ENCODE data around the gene METTL16.

Gene METTL16

GRCh38 chr17:2379489-2380225 lies 132.0 kb downstream of the METTL16 start:
- no peak overlapping the region for H3K9ac ChIP-seq (ENCODE audit: low read length in 2 of 2)
- peaks cover 17 to 33% of the 10 kb centered on the region in 2 donors for H3K36me3 ChIP-seq (ENCODE audit: control insufficient read depth in 2 of 2, insufficient read depth in 2 of 2, low read length in 2 of 2)
- peaks cover 18% of the 10 kb centered on the region for H3K4me1 ChIP-seq (ENCODE audit: control insufficient read depth, insufficient read depth, low read length)
- H3K4me3 ChIP-seq (ENCODE audit: low read length in 2 of 2): no peak overlapping the region
- no peak overlapping the region for H3K27ac ChIP-seq (ENCODE audit: low read length)
- no peaks in the 10 kb centered on the region for H3K27me3 ChIP-seq (ENCODE audit: control insufficient read depth in 1 of 2, insufficient read depth in 2 of 2, low read length in 2 of 2)
- no peaks in the 10 kb centered on the region for H3K9me3 ChIP-seq (ENCODE audit: control insufficient read depth in 2 of 2, low read length in 2 of 2)

DNA sequence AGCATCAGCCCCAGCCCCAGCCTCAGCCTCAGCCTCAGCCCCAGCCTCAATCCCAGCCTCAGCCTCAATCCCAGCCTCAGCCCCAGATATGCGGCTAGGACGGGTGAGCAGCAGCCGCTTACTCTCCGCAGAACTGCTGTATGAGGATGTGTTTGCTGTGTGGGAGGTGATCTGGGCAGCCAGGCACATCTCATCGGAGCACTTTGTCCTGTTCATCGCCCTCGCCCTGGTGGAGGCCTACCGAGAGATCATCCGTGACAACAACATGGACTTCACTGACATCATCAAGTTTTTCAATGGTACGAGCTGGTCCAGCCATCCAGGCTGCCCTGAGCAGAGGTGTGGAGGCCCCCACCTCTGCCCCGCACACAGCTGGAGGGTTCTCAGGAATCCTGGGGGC lies 132.8 kb downstream of the METTL16 start:
- Histone ChIP-seq H3K27me3 (ENCODE audit: control insufficient read depth in 1 of 2, insufficient read depth in 2 of 2, low read length in 2 of 2) (no peaks in the 10 kb centered on the region), H3K4me3 (ENCODE audit: low read length in 2 of 2) (no peak overlapping the region), H3K9ac (ENCODE audit: low read length in 2 of 2) (no peak overlapping the region), H3K4me1 (ENCODE audit: control insufficient read depth, insufficient read depth, low read length) (peaks cover 18% of the 10 kb centered on the region), H3K36me3 (ENCODE audit: control insufficient read depth in 2 of 2, insufficient read depth in 2 of 2, low read length in 2 of 2) (peaks cover 14 to 36% of the 10 kb centered on the region in 2 donors), H3K9me3 (ENCODE audit: control insufficient read depth in 2 of 2, low read length in 2 of 2) (no peaks in the 10 kb centered on the region), H3K27ac (ENCODE audit: low read length) (no peak overlapping the region)

DNA sequence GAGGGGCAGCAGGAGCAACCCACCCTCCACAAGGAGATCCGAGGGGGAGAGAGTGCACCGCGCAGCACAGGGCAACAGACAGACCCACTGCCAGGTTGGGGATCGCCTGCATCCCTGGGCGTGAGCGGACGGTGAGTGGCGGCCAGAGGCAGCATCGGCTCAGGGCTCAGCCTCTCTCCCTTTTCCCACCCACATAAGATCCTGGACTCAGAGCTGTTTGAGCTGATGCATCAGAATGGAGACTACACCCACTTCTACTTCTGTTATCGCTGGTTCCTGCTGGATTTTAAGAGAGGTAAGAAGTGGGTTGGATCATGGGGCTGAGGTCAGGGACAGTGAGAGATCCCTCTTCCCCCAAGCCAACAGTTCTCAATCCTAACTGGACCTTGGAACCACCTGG lies 134.0 kb downstream of the METTL16 start:
- no peak overlapping the region for H3K9ac ChIP-seq (ENCODE audit: low read length in 2 of 2)
- no peaks in the 10 kb centered on the region for H3K9me3 ChIP-seq (ENCODE audit: control insufficient read depth in 2 of 2, low read length in 2 of 2)
- H3K27me3 ChIP-seq (ENCODE audit: control insufficient read depth in 1 of 2, insufficient read depth in 2 of 2, low read length in 2 of 2): no peaks in the 10 kb centered on the region
- H3K4me3 ChIP-seq (ENCODE audit: low read length in 2 of 2): no peak overlapping the region
- no peak overlapping the region for H3K27ac ChIP-seq (ENCODE audit: low read length)
- peaks cover 14 to 38% of the 10 kb centered on the region in 2 donors for H3K36me3 ChIP-seq (ENCODE audit: control insufficient read depth in 2 of 2, insufficient read depth in 2 of 2, low read length in 2 of 2)
- peaks cover 6% of the 10 kb centered on the region for H3K4me1 ChIP-seq (ENCODE audit: control insufficient read depth, insufficient read depth, low read length)

DNA sequence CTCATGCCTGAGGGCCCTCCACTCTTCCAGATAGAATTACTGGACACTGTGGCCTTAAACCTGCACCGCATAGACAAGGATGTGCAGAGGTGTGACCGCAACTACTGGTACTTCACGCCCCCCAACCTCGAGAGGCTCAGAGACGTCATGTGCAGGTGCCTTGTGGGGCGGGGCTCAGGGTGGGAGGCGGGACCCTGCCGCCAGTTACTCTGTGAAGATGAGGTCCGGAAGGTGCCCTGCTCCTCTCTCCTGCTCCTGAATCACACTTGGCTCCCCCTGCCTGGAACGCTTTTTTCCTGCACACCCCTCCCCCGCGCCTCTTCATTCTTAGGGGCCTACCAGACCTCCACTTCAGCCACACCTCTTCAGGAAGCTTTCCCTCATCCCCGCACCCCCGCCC lies 135.6 kb downstream of the METTL16 start:
- Histone ChIP-seq H3K27ac (ENCODE audit: low read length) (no peak overlapping the region), H3K27me3 (ENCODE audit: control insufficient read depth in 1 of 2, insufficient read depth in 2 of 2, low read length in 2 of 2) (no peaks in the 10 kb centered on the region), H3K36me3 (ENCODE audit: control insufficient read depth in 2 of 2, insufficient read depth in 2 of 2, low read length in 2 of 2) (peaks cover 21 to 41% of the 10 kb centered on the region in 2 donors), H3K9ac (ENCODE audit: low read length in 2 of 2) (no peak overlapping the region), H3K4me1 (ENCODE audit: control insufficient read depth, insufficient read depth, low read length) (no peaks in the 10 kb centered on the region), H3K4me3 (ENCODE audit: low read length in 2 of 2) (no peak overlapping the region), H3K9me3 (ENCODE audit: control insufficient read depth in 2 of 2, low read length in 2 of 2) (no peaks in the 10 kb centered on the region)

DNA sequence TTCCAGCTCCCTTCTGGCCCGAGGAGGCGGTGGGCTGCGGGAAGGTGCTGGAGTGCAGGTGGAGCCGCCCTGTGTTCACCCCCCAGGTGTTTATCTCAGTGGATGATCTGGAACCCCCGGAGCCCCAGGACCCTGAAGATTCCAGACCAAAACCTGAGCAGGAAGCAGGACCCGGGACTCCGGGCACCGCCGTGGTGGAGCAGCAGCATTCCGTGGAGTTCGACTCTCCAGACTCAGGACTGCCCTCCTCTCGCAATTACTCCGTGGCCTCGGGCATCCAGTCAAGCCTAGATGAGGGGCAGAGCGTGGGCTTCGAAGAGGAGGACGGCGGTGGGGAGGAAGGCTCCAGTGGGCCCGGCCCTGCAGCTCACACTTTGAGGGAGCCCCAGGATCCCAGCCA lies 136.3 kb downstream of the METTL16 start:
- Histone ChIP-seq H3K4me1 (ENCODE audit: control insufficient read depth, insufficient read depth, low read length) (peaks cover 2% of the 10 kb centered on the region), H3K27me3 (ENCODE audit: control insufficient read depth in 1 of 2, insufficient read depth in 2 of 2, low read length in 2 of 2) (no peaks in the 10 kb centered on the region), H3K4me3 (ENCODE audit: low read length in 2 of 2) (no peak overlapping the region), H3K27ac (ENCODE audit: low read length) (no peak overlapping the region), H3K9ac (ENCODE audit: low read length in 2 of 2) (no peak overlapping the region), H3K36me3 (ENCODE audit: control insufficient read depth in 2 of 2, insufficient read depth in 2 of 2, low read length in 2 of 2) (peaks cover 21 to 38% of the 10 kb centered on the region in 2 donors), H3K9me3 (ENCODE audit: control insufficient read depth in 2 of 2, low read length in 2 of 2) (no peaks in the 10 kb centered on the region)

DNA sequence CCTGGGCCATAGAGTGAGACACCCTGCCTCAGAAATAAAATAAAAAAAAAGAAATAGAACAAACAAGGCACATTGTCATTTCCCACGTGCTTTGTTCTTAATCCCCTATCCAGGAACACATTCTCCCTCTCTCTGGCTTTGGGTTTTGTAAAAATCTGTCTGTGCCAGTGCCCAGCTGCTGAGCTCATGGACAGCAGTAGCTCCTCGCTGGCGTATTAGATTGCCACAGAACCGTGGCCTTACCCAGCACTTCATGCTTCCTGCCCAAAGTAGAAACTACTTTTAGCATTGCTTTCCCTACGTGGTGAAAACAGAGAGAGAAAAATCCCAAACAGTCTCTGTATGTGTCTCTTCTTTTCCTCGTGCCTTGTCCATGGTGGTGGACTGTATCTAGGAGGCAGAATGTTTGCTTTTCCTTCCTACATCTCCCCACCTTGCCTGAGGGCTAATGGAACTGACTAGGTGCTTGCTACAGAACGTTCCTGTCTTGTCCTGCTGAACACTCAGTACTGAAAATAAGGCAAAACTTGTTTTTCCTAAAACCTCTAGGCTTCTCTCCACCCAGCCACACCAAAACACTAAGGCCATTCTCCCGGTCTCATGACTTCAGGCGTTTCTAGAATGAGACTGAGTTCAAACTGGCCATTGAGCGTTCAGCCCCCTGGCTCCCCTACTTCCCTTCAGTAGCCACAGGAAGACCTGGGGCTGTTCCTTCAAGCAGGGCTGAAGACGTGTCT lies 137.0 kb downstream of the METTL16 start:
- H3K4me3 ChIP-seq (ENCODE audit: low read length in 2 of 2): no peak overlapping the region
- H3K36me3 ChIP-seq (ENCODE audit: control insufficient read depth in 2 of 2, insufficient read depth in 2 of 2, low read length in 2 of 2): peaks cover 21 to 35% of the 10 kb centered on the region in 2 donors
- H3K9ac ChIP-seq (ENCODE audit: low read length in 2 of 2): no peak overlapping the region
- peaks cover 9% of the 10 kb centered on the region for H3K4me1 ChIP-seq (ENCODE audit: control insufficient read depth, insufficient read depth, low read length)
- no peaks in the 10 kb centered on the region for H3K9me3 ChIP-seq (ENCODE audit: control insufficient read depth in 2 of 2, low read length in 2 of 2)
- no peaks in the 10 kb centered on the region for H3K27me3 ChIP-seq (ENCODE audit: control insufficient read depth in 1 of 2, insufficient read depth in 2 of 2, low read length in 2 of 2)
- H3K27ac ChIP-seq (ENCODE audit: low read length): no peak overlapping the region

- Histone ChIP-seq H3K27me3 (ENCODE audit: control insufficient read depth in 1 of 2, insufficient read depth in 2 of 2, low read length in 2 of 2) (no peaks in the 10 kb centered on the region), H3K36me3 (ENCODE audit: control insufficient read depth in 2 of 2, insufficient read depth in 2 of 2, low read length in 2 of 2) (peaks cover 21 to 27% of the 10 kb centered on the region in 2 donors), H3K9ac (ENCODE audit: low read length in 2 of 2) (no peak overlapping the region), H3K27ac (ENCODE audit: low read length) (no peak overlapping the region), H3K4me1 (ENCODE audit: control insufficient read depth, insufficient read depth, low read length) (peaks cover 24% of the 10 kb centered on the region), H3K4me3 (ENCODE audit: low read length in 2 of 2) (no peak overlapping the region), H3K9me3 (ENCODE audit: control insufficient read depth in 2 of 2, low read length in 2 of 2) (no peaks in the 10 kb centered on the region)
Measured at GRCh38 chr17:2373179-2373578, 138.5 kb downstream of the METTL16 start.

DNA sequence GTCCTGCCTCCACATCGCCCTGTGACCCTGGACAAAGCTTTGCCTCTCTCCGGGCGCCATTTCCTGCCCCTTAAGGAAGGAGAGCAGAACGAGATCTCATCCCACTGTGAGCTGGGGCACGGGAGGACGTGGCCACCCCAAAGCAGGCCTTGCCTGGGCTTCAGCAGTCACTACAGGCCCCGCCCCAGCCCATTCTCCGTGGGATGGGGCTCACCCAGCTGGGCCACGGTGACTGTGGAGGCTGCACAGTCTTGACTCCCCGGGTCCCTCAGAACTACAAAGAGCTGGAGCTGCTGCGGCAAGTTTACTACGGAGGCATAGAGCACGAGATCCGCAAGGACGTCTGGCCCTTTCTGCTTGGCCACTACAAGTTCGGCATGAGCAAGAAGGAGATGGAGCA lies 139.0 kb downstream of the METTL16 start:
- Histone ChIP-seq H3K9me3 (ENCODE audit: control insufficient read depth in 2 of 2, low read length in 2 of 2) (no peaks in the 10 kb centered on the region), H3K9ac (ENCODE audit: low read length in 2 of 2) (no peak overlapping the region), H3K36me3 (ENCODE audit: control insufficient read depth in 2 of 2, insufficient read depth in 2 of 2, low read length in 2 of 2) (peaks cover 21 to 29% of the 10 kb centered on the region in 2 donors), H3K27me3 (ENCODE audit: control insufficient read depth in 1 of 2, insufficient read depth in 2 of 2, low read length in 2 of 2) (no peaks in the 10 kb centered on the region), H3K4me1 (ENCODE audit: control insufficient read depth, insufficient read depth, low read length) (peaks cover 28% of the 10 kb centered on the region), H3K27ac (ENCODE audit: low read length) (no peak overlapping the region), H3K4me3 (ENCODE audit: low read length in 2 of 2) (no peak overlapping the region)

DNA sequence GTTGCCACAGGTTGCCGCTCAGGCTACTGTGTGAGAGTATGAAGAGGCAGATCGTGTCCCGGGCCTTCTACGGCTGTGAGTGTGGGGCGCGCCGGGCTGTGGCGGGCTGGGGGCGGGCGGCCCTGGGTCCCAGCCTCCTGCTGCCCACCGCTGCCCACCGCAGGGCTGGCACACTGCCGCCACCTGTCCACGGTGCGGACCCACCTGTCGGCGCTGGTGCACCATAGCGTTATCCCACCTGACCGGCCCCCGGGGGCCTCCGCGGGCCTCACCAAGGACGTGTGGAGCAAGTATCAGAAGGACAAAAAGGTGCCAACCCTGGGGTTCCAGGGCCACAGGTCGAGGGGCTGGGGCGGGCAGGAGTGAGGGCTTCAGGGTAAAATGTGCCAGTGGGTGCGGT lies 139.5 kb downstream of the METTL16 start:
- no peak overlapping the region for H3K9ac ChIP-seq (ENCODE audit: low read length in 2 of 2)
- no peaks in the 10 kb centered on the region for H3K27me3 ChIP-seq (ENCODE audit: control insufficient read depth in 1 of 2, insufficient read depth in 2 of 2, low read length in 2 of 2)
- no peak overlapping the region for H3K4me3 ChIP-seq (ENCODE audit: low read length in 2 of 2)
- H3K27ac ChIP-seq (ENCODE audit: low read length): no peak overlapping the region
- peaks cover 31% of the 10 kb centered on the region for H3K4me1 ChIP-seq (ENCODE audit: control insufficient read depth, insufficient read depth, low read length)
- H3K9me3 ChIP-seq (ENCODE audit: control insufficient read depth in 2 of 2, low read length in 2 of 2): no peaks in the 10 kb centered on the region
- peaks cover 21 to 29% of the 10 kb centered on the region in 2 donors for H3K36me3 ChIP-seq (ENCODE audit: control insufficient read depth in 2 of 2, insufficient read depth in 2 of 2, low read length in 2 of 2)

- Histone ChIP-seq H3K9ac (ENCODE audit: low read length in 2 of 2) (no peak overlapping the region), H3K9me3 (ENCODE audit: control insufficient read depth in 2 of 2, low read length in 2 of 2) (no peaks in the 10 kb centered on the region), H3K27me3 (ENCODE audit: control insufficient read depth in 1 of 2, insufficient read depth in 2 of 2, low read length in 2 of 2) (no peaks in the 10 kb centered on the region), H3K4me3 (ENCODE audit: low read length in 2 of 2) (no peak overlapping the region), H3K27ac (ENCODE audit: low read length) (no peak overlapping the region), H3K36me3 (ENCODE audit: control insufficient read depth in 2 of 2, insufficient read depth in 2 of 2, low read length in 2 of 2) (peaks cover 19 to 25% of the 10 kb centered on the region in 2 donors), H3K4me1 (ENCODE audit: control insufficient read depth, insufficient read depth, low read length) (peaks cover 32% of the 10 kb centered on the region)
Measured at GRCh38 chr17:2371183-2372130, 140.2 kb downstream of the METTL16 start.

All from stomach smooth muscle (tissue), 2 donors.